Aorta (tissue), 5 donors: ENCODE measurements around the gene NRIP1. TPM values are rescaled to one million over a fixed set of nuclear protein-coding genes. Genes with fewer than 3 reads are reported as not detected.

Experiments used
- ATAC-seq: fragments of 200-7000 bp; cut with Tn5 transposase; one replicate; pipeline ENCODE4 v1.9.1; 2022; ENCODE audit warnings: moderate library complexity; ENCODE audit not compliant: low FRiP score
- DNase-seq, 2 donors: peaks; one replicate each; pipeline ENCODE4 v3.0.0-alpha.2; 2020
- H3K27ac ChIP-seq, 2 donors: one replicate each; pipeline ENCODE4 v1.5.1; 2013; ENCODE audit warnings: low read length in 2 of 2, mild to moderate bottlenecking in 2 of 2, moderate library complexity in 2 of 2, control low read depth in 1 of 2, inconsistent platforms in 1 of 2, low read depth in 1 of 2
- H3K27me3 ChIP-seq, 2 donors: one replicate each; pipeline ENCODE4 v1.6.1; 2013; ENCODE audit warnings: control low read depth in 1 of 2, low read length in 1 of 2, mild to moderate bottlenecking in 1 of 2, moderate library complexity in 1 of 2; ENCODE audit not compliant: insufficient read depth in 2 of 2, control insufficient read depth in 1 of 2
- H3K36me3 ChIP-seq, 2 donors: one replicate each; pipeline ENCODE4 v1.6.1; 2013; ENCODE audit warnings: control low read depth in 1 of 2, low read length in 1 of 2, mild to moderate bottlenecking in 1 of 2; ENCODE audit not compliant: insufficient read depth in 2 of 2, control insufficient read depth in 1 of 2
- H3K4me1 ChIP-seq, 2 donors: one replicate each; pipeline ENCODE4 v1.6.1; 2013; ENCODE audit warnings: low read length in 2 of 2, control low read depth in 1 of 2, mild to moderate bottlenecking in 1 of 2, moderate library complexity in 1 of 2; ENCODE audit not compliant: insufficient read depth in 2 of 2, control insufficient read depth in 1 of 2
- H3K4me3 ChIP-seq, 2 donors: one replicate each; pipeline ENCODE4 v1.5.1; 2013; ENCODE audit warnings: low read length in 2 of 2, control low read depth in 1 of 2, mild to moderate bottlenecking in 1 of 2
- H3K9me3 ChIP-seq: one replicate; pipeline ENCODE4 v1.6.1; 2013; ENCODE audit warnings: mild to moderate bottlenecking, low read length; ENCODE audit not compliant: control insufficient read depth
- WGBS, 2 donors: extraction: QIAGEN DNeasy Blood & Tissue Kit; methylation state at CpG; one replicate each; pipeline ENCODE4 v1.1.7; 2013; 5-methylcytosine and 5-hydroxymethylcytosine counted together
- intact Hi-C, 2 donors: fragments of 100-400 bp; cut with DNase I; formaldehyde crosslinking; loops; one replicate each; pipeline versions ENCODE4 v1.14.2 to v1.15.0; 2022
- polyA plus RNA-seq, 2 donors: library from polyadenylated mRNA; stranded (reverse); fragments of 200-250 nt; gene quantifications; one replicate each; pipeline ENCODE4 v1.2.3, GENCODE V29; 2013
- total RNA-seq, 2 donors: library from RNA; stranded (reverse); fragmentation: NEBNext Ultra II Directional; extraction: Animal tissue kit (Norgen Biotek cat#: 25700); gene quantifications; one replicate each; pipeline ENCODE4 v1.2.1, GENCODE V29; 2021
- donor health status: healthy with polysubstance abuse.
- donor health status: Bipolar disorder and iron deficiency.
- donor health status: DM: no; HTN: no; CAD: no.
- donor health status: DM: no; HTN: no; CAD: no.
- donor health status: DM: yes; HTN: yes; CAD: no.

The NRIP1 gene
- total and polyA plus RNA-seq, 4 donors, result 3.8 to 37.1 (median 16.6) TPM

- WGBS, 2 donors, result 69 to 71% methylated on average over 4 of the region's 4 CpGs
- DNase-seq, result no peak
- ATAC-seq, result no peak
- no peaks in the 10 kb centered on the region for H3K27me3 ChIP-seq
- H3K27ac ChIP-seq, result no peak overlapping the region
- no peaks in the 10 kb centered on the region for H3K4me1 ChIP-seq
- intact Hi-C loops, result no loop called here
- no peak overlapping the region for H3K4me3 ChIP-seq
- no peaks in the 10 kb centered on the region for H3K36me3 ChIP-seq
- H3K9me3 ChIP-seq, result no peaks in the 10 kb centered on the region
Observed at GRCh38 chr21:15094706-15095105, 29.9 kb upstream of the NRIP1 start.

- intact Hi-C loops, result no loop called here
Observed at GRCh38 chr21:15093216-15093615, 28.4 kb upstream of the NRIP1 start.

GRCh38 chr21:15092745-15093144, 27.9 kb upstream of the NRIP1 start:
- no peak for DNase-seq
- WGBS, 2 donors, result 87 to 89% methylated on average over 2 of the region's 2 CpGs
- Histone ChIP-seq H3K27me3 (no peaks in the 10 kb centered on the region), H3K36me3 (no peaks in the 10 kb centered on the region), H3K9me3 (no peaks in the 10 kb centered on the region), H3K4me3 (no peak overlapping the region), H3K27ac (no peak overlapping the region), H3K4me1 (no peaks in the 10 kb centered on the region)
- ATAC-seq, result no peak
- intact Hi-C loops, result no loop called here

More at GRCh38 chr21:15093216-15093615, 28.4 kb upstream of the NRIP1 start:
- H3K4me1 ChIP-seq, result no peaks in the 10 kb centered on the region
- no peak overlapping the region for H3K27ac ChIP-seq
- ATAC-seq (no peak), DNase-seq (no peak)
- no peaks in the 10 kb centered on the region for H3K9me3 ChIP-seq
- 83 to 91% methylated on average over 1 of the region's 1 CpG for WGBS, 2 donors
- H3K27me3 ChIP-seq, result no peaks in the 10 kb centered on the region
- H3K36me3 ChIP-seq, result no peaks in the 10 kb centered on the region
- no peak overlapping the region for H3K4me3 ChIP-seq

GRCh38 chr21:15090390-15090789, 25.6 kb upstream of the NRIP1 start:
- no peak overlapping the region for H3K4me3 ChIP-seq
- H3K27me3 ChIP-seq, result no peaks in the 10 kb centered on the region
- H3K4me1 ChIP-seq, result no peaks in the 10 kb centered on the region
- no peak for ATAC-seq
- intact Hi-C loops, result no loop called here
- no peak overlapping the region for H3K27ac ChIP-seq
- H3K36me3 ChIP-seq, result no peaks in the 10 kb centered on the region
- DNase-seq, result no peak
- no peaks in the 10 kb centered on the region for H3K9me3 ChIP-seq
- WGBS, 2 donors, result 43 to 47% methylated on average over 1 of the region's 1 CpG

GRCh38 chr21:15088488-15088887, 23.7 kb upstream of the NRIP1 start:
- no peaks in the 10 kb centered on the region for H3K9me3 ChIP-seq
- H3K36me3 ChIP-seq, result no peaks in the 10 kb centered on the region
- 91 to 97% methylated on average over 1 of the region's 1 CpG for WGBS, 2 donors
- no peak overlapping the region for H3K27ac ChIP-seq
- H3K4me3 ChIP-seq, result no peak overlapping the region
- DNase-seq, result no peak
- ATAC-seq, result no peak
- intact Hi-C loops, result no loop called here
- H3K4me1 ChIP-seq, result no peaks in the 10 kb centered on the region
- H3K27me3 ChIP-seq, result peaks cover 0 to 4% of the 10 kb centered on the region in 2 donors

GRCh38 chr21:15084668-15085067, 19.9 kb upstream of the NRIP1 start:
- DNase-seq, result no peak
- intact Hi-C loops, result no loop called here
- no peak overlapping the region for H3K27ac ChIP-seq
- H3K36me3 ChIP-seq, result no peaks in the 10 kb centered on the region
- no peaks in the 10 kb centered on the region for H3K9me3 ChIP-seq
- no peak overlapping the region for H3K4me3 ChIP-seq
- no peak for ATAC-seq
- H3K4me1 ChIP-seq, result no peaks in the 10 kb centered on the region
- peaks cover 0 to 4% of the 10 kb centered on the region in 2 donors for H3K27me3 ChIP-seq

- Histone ChIP-seq H3K4me3 (no peak overlapping the region), H3K27me3 (peaks cover 0 to 4% of the 10 kb centered on the region in 2 donors), H3K9me3 (no peaks in the 10 kb centered on the region), H3K27ac (no peak overlapping the region), H3K4me1 (no peaks in the 10 kb centered on the region), H3K36me3 (no peaks in the 10 kb centered on the region)
- DNase-seq (no peak), ATAC-seq (no peak)
- intact Hi-C loops, result no loop called here
- 31 to 56% methylated on average over 2 of the region's 2 CpGs for WGBS, 2 donors
Observed at GRCh38 chr21:15080526-15080925, 15.7 kb upstream of the NRIP1 start.

GRCh38 chr21:15079269-15079668, 14.5 kb upstream of the NRIP1 start:
- H3K4me1 ChIP-seq, result no peaks in the 10 kb centered on the region
- intact Hi-C loops, result no loop called here
- H3K36me3 ChIP-seq, result no peaks in the 10 kb centered on the region
- DNase-seq (peak in 1 of 2 donors; percentile 45), ATAC-seq (no peak)
- H3K27me3 ChIP-seq, result no peaks in the 10 kb centered on the region
- H3K4me3 ChIP-seq, result no peak overlapping the region
- H3K9me3 ChIP-seq, result no peaks in the 10 kb centered on the region
- 50 to 66% methylated on average over 10 of the region's 10 CpGs for WGBS, 2 donors
- H3K27ac ChIP-seq, result no peak overlapping the region

GRCh38 chr21:15078180-15078579, 13.4 kb upstream of the NRIP1 start:
- no peaks in the 10 kb centered on the region for H3K9me3 ChIP-seq
- 49 to 56% methylated on average over 2 of the region's 2 CpGs for WGBS, 2 donors
- no peak overlapping the region for H3K4me3 ChIP-seq
- ATAC-seq, result no peak
- H3K4me1 ChIP-seq, result no peaks in the 10 kb centered on the region
- intact Hi-C loops, result no loop called here
- H3K27ac ChIP-seq, result no peak overlapping the region
- H3K27me3 ChIP-seq, result no peaks in the 10 kb centered on the region
- H3K36me3 ChIP-seq, result no peaks in the 10 kb centered on the region
- no peak for DNase-seq
